Measurements from ENCODE around the gene MCRIP1. TPM values are rescaled to one million over a fixed set of nuclear protein-coding genes. Genes with fewer than 3 reads are reported as not detected.

Gene MCRIP1
- total and polyA plus RNA-seq, 2 of the 13 experiments (the other 11 are each of a cell fraction or from before 2014, with no cell fraction given), result 79.7 to 84.9 TPM

GRCh38 chr17:81842725-81843504, 9.8 kb upstream of the MCRIP1 start (continued):
- peak; percentile 94 for TF ChIP-seq ZC3H13 (CRISPR knock-in tag; IDR thresholded peaks at IDR 0.05)

- H3K4me3 ChIP-seq (replicated peaks in 1 of 3; ENCODE audit: insufficient read depth in 1 of 3, low read depth in 2 of 3, low read length in 3 of 3), result no peak overlapping the region
- H3K27ac ChIP-seq (ENCODE audit: extremely low read length, insufficient read depth, low read length), result no peak overlapping the region
- H4K20me1 ChIP-seq (ENCODE audit: insufficient read depth, low read length), result peaks cover 6% of the 10 kb centered on the region; the same call in 1 of the 2 replicates
- in situ Hi-C loops (cut with HindIII; ENCODE audit: extremely low pct_ligation_motif_present, low pct_unique_long_range_greater_than_20kb) (no loop called here), intact Hi-C loops (cut with micrococcal nuclease; ENCODE audit: unreplicated experiment) (no loop called here)
- ChIA-PET POLR2A (interaction anchor here (0.7 to 8.9 kb wide), 8 partner anchors 9 to 115 kb away, joined by 3 to 40 read pairs (median 6); partner anchors contain the start of genes MCRIP1 and P4HB), CTCF (ENCODE audit: low intra/inter-chr PET ratio, low total read pairs) (no interaction called here)
- H3K9ac ChIP-seq (ENCODE audit: insufficient read depth, low read depth, low read length), result no peak overlapping the region
- WGBS (ENCODE audit: low lambda C conversion rate), result 95% methylated on average over 11 of the region's 11 CpGs
- no peak overlapping the region for H2AFZ ChIP-seq (ENCODE audit: low read length)
- H3K79me2 ChIP-seq (ENCODE audit: insufficient read depth, low read length), result no peaks in the 10 kb centered on the region
- H3K4me1 ChIP-seq (ENCODE audit: insufficient read depth, low read length), result peaks cover 32% of the 10 kb centered on the region
- no peaks in the 10 kb centered on the region for H3K9me3 ChIP-seq (ENCODE audit: low read length)
- FAIRE-seq (no peak), ATAC-seq (no peak), DNase-seq (ENCODE audit: low spot score) (no peak)
- H3K27me3 ChIP-seq (ENCODE audit: control insufficient read depth in 1 of 2, insufficient read depth in 2 of 2, low read length in 2 of 2), result no peaks in the 10 kb centered on the region
- no TSS peak for BruUV-seq (replicated peaks)
- H3K4me2 ChIP-seq (ENCODE audit: low read depth, low read length), result no peak overlapping the region
- peaks cover 36 to 48% of the 10 kb centered on the region in 2 experiments for H3K36me3 ChIP-seq (replicated peaks in 1 of 2; ENCODE audit: control insufficient read depth in 1 of 2, insufficient read depth in 2 of 2, low read length in 2 of 2)
- TF ChIP-seq ZNF768 (CRISPR knock-in tag; IDR thresholded peaks at IDR 0.05) (0 out of 2 replicates have a peak, but pooled peaks have one; percentile 6), ZNF441 (CRISPR knock-in tag; IDR thresholded peaks at IDR 0.05; ENCODE audit: borderline replicate concordance) (no peak), ZNF770 (CRISPR knock-in tag; IDR thresholded peaks at IDR 0.05) (peak; percentile 89), NAIF1 (CRISPR knock-in tag; IDR thresholded peaks at IDR 0.05; ENCODE audit: borderline replicate concordance) (no peak), SYNCRIP (IDR thresholded peaks at IDR 0.05; ENCODE audit: insufficient read depth, low read depth, low read length) (no peak), ZIK1 (CRISPR knock-in tag; IDR thresholded peaks at IDR 0.05; ENCODE audit: borderline replicate concordance, low read depth) (0 out of 2 replicates have a peak, but pooled peaks have one; percentile 18), MTA1 (CRISPR knock-in tag; IDR thresholded peaks at IDR 0.05; ENCODE audit: borderline replicate concordance) (no peak), ZMYM3 (CRISPR knock-in tag; IDR thresholded peaks at IDR 0.05) (no peak), SRY (CRISPR knock-in tag; IDR thresholded peaks at IDR 0.05) (no peak), SMAD1 (CRISPR knock-in tag; IDR thresholded peaks at IDR 0.05; ENCODE audit: borderline replicate concordance, low read depth) (no peak), ZBED4 (CRISPR knock-in tag; IDR thresholded peaks at IDR 0.05; ENCODE audit: borderline replicate concordance) (no peak), ARNT2 (CRISPR knock-in tag; IDR thresholded peaks at IDR 0.05; ENCODE audit: low read depth) (0 out of 2 replicates have a peak, but pooled peaks have one; percentile 62), ZFP91 (CRISPR knock-in tag; IDR thresholded peaks at IDR 0.05; ENCODE audit: borderline replicate concordance) (no peak)
Observed at GRCh38 chr17:81842378-81842724, 9.3 kb upstream of the MCRIP1 start.
